ENCODE results near the gene HSPB3.

DNA sequence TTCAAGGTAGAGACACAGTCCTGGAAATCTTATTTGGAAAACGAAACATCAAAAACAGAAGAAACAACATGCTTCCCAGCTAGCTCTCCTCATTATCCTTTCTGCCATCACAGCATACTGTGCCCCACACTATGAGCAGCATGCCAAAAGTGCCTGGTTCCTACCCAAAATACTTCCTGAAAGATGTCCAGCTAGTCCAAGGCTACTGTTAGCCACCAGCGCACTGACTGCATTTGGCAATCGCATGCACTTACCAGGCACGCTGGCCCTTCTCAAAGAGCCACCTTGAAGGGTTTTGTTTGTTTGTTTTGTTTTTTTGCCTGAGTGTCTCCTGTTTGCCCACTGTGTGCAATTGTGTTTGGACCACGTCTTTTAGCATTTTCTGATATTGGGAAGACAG, 6.8 kb downstream of the HSPB3 start:
- TF ChIP-seq POLR2A (IDR thresholded peaks at IDR 0.05) (no peak), POLR2AphosphoS5 (IDR thresholded peaks at IDR 0.05) (no peak)
- TF ChIP-seq, protein P1, sequence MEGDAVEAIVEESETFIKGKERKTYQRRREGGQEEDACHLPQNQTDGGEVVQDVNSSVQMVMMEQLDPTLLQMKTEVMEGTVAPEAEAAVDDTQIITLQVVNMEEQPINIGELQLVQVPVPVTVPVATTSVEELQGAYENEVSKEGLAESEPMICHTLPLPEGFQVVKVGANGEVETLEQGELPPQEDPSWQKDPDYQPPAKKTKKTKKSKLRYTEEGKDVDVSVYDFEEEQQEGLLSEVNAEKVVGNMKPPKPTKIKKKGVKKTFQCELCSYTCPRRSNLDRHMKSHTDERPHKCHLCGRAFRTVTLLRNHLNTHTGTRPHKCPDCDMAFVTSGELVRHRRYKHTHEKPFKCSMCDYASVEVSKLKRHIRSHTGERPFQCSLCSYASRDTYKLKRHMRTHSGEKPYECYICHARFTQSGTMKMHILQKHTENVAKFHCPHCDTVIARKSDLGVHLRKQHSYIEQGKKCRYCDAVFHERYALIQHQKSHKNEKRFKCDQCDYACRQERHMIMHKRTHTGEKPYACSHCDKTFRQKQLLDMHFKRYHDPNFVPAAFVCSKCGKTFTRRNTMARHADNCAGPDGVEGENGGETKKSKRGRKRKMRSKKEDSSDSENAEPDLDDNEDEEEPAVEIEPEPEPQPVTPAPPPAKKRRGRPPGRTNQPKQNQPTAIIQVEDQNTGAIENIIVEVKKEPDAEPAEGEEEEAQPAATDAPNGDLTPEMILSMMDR (IDR thresholded peaks at IDR 0.05), result no peak

Data from stomach (tissue), 4 donors.